HepG2 (cell line): ENCODE measurements around the gene SNIP1. TPM values are rescaled to one million over a fixed set of nuclear protein-coding genes. Genes with fewer than 3 reads are reported as not detected.

ENCODE experiments used
- BATF2 ChIP-seq: sonication (generic); formaldehyde crosslinking; IDR thresholded peaks from 2 replicates; pipeline ENCODE4 v1.8.0; 2022; ENCODE audit warnings: mild to moderate bottlenecking, missing genetic modification reagents, moderate library complexity
- BCLAF1 ChIP-seq: fragments of 450-650 bp; IDR thresholded peaks from 2 replicates; pipeline ENCODE4 v1.6.1; 2017; ENCODE audit warnings: mild to moderate bottlenecking
- BORCS8-MEF2B ChIP-seq: sonication (generic); formaldehyde crosslinking; IDR thresholded peaks from 2 replicates; pipeline ENCODE4 v1.8.0; 2022; ENCODE audit warnings: mild to moderate bottlenecking, missing genetic modification reagents
- RFX1 ChIP-seq: fragments of 450-650 bp; IDR thresholded peaks from 2 replicates; pipeline ENCODE4 v1.6.1; 2017
- TFDP2 ChIP-seq: sonication (generic); formaldehyde crosslinking; IDR thresholded peaks from 2 replicates; pipeline ENCODE4 v1.4.0; 2020; ENCODE audit warnings: missing genetic modification reagents
- ZNF501 ChIP-seq: sonication (generic); formaldehyde crosslinking; IDR thresholded peaks from 2 replicates; pipeline ENCODE4 v1.5.1; 2020; ENCODE audit warnings: mild to moderate bottlenecking, moderate library complexity, missing genetic modification reagents
- ZNF781 ChIP-seq: sonication (generic); formaldehyde crosslinking; IDR thresholded peaks from 2 replicates; pipeline ENCODE4 v1.5.1; 2020; ENCODE audit warnings: borderline replicate concordance, mild to moderate bottlenecking, missing genetic modification reagents; ENCODE audit errors: not compliant biosample characterization
- ZNF800 ChIP-seq: sonication (generic); formaldehyde crosslinking; IDR thresholded peaks from 2 replicates; pipeline ENCODE4 v1.4.0; 2020; ENCODE audit warnings: missing genetic modification reagents
- polyA plus RNA-seq, 8 experiments: library from polyadenylated mRNA; depleted of rRNA in 3 of 8; stranded (reverse) in 7 of 8; unstranded in 1 of 8; fragments of >200 nt; fragmentation: Illumina TruSeq in 4 of 8; extraction: Trizol in 4 of 8; gene quantifications; 2 replicates each; pipeline versions ENCODE4 v1.2.1 to v1.2.3, GENCODE V29; 2011 to 2016; ENCODE audit warnings: low read depth in 4 of 8, missing spikeins in 1 of 8, mixed read lengths in 1 of 8; ENCODE audit not compliant: insufficient read depth in 1 of 8
- total RNA-seq, 5 experiments: library from RNA; depleted of rRNA; stranded (reverse); fragments of >200 nt; fragmentation: Illumina TruSeq; extraction: Trizol; gene quantifications; 2 replicates each; pipeline ENCODE4 v1.2.3, GENCODE V29; 2016; ENCODE audit warnings: low read depth in 1 of 5

The SNIP1 gene
- total and polyA plus RNA-seq, 2 of the 13 experiments (the other 11 are each of a cell fraction or from before 2014, with no cell fraction given) = 5.5 to 11.2 TPM

- TF ChIP-seq ZNF800 (CRISPR knock-in tag) = no peak
- TF ChIP-seq BCLAF1 = no peak
- peak; percentile 17; the same call in 1 of the 2 replicates for TF ChIP-seq BORCS8-MEF2B (CRISPR knock-in tag)
- TF ChIP-seq TFDP2 (CRISPR knock-in tag) = peak; percentile 48; the same call in 1 of the 2 replicates
- peak; percentile 69 for TF ChIP-seq RFX1
- TF ChIP-seq BATF2 (CRISPR knock-in tag) = no peak
- TF ChIP-seq ZNF501 (CRISPR knock-in tag) = 0 out of 2 replicates have a peak, but pooled peaks have one; percentile 14
- no peak for TF ChIP-seq ZNF781 (CRISPR knock-in tag)
Observed at GRCh38 chr1:37556712-37557196, 2.7 kb upstream of the SNIP1 start, which contains the start of gene DNALI1 (continued).
